LHCN-M2 (cell line): ENCODE data around the gene AGAP3. TPM values are rescaled to one million over a fixed set of nuclear protein-coding genes. Genes with fewer than 3 reads are reported as not detected.

ENCODE experiments used
- DNase-seq: peaks from one replicate; pipeline ENCODE4 v3.0.0-alpha.2; 2012; ENCODE audit warnings: low read depth
- total RNA-seq: library from RNA; depleted of rRNA; stranded (reverse); fragments of >200 nt; gene quantifications from 2 replicates; pipeline ENCODE4 v1.2.3, GENCODE V29; 2014; rRNA removed

Gene AGAP3
- total RNA-seq, 1 experiment from 2014 or later: 53.4 TPM

- DNase-seq: no peak
These were observed 93.7 kb downstream of the AGAP3 start for GRCh38 chr7:151179946-151180345.

DNA sequence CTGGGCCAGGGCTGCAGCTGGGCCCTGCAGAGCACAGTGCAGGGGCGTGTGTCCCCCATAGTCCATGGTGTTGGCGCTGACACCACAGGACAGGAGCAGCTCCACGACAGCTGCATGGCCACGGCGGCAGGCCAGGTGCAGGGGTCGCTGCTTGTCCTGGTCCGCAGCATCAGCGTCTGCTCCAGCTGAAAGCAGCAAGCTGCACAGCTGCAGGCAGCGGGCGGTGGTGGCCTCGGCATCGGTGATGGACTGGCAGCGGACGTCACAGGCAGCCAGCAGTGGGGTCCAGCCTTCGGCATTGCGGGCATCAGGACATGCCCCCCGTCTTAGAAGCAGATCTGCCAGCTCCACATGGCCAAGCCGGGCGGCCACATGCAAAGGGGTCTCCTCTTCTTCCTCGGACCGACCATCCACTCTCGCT, 94.7 kb downstream of the AGAP3 start:
- no peak for DNase-seq

- no peak for DNase-seq
These were observed 99.7 kb downstream of the AGAP3 start for GRCh38 chr7:151185762-151186639.

DNA sequence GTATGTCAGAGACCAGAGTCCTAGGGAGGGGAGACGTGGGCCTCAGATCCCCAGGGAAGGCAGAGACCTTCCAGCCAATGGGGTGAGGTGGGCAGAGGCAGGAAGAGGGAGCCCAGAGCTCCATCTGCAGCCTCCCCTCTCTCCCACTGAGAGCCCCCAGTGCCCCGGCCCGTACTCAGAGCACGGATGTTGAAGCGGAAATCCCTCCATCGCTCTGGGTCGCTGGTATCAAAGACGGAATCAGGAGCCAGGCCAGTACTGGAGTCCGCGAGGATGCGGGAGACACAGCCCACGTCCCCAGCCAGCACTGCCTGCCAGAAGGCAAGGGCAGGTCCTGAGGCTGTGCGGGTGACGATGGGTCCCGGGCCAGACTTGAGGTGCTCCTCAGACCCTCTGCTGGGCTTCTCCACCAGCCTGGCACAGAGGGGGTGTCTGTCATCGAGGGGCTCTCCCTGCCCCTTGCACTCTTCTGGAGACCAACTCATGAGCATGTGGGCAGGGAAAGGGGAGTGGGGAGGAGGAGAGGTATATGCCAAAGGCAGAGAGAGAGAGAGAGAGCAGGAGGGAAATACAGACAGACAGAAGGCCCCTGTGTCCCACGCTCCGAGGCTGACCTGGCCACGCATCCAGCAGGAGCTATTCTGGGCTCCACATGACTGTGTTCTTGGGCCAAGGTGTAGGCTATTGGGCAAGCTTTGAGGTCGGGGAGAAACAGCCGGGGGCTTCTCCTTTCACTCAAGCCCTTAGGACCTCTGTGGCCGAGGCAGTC, 100.5 kb downstream of the AGAP3 start, which contains the start of gene ASB10:
Gene ASB10 (minus strand): TSS at position 611 of the 769 bp plus-strand sequence. CDS start 120 bp downstream, at position 491.
- no peak for DNase-seq

GRCh38 chr7:151187409-151188251, 101.4 kb downstream of the AGAP3 start:
- DNase-seq: no peak

GRCh38 chr7:151188252-151188542, 101.9 kb downstream of the AGAP3 start:
- DNase-seq: no peak

DNA sequence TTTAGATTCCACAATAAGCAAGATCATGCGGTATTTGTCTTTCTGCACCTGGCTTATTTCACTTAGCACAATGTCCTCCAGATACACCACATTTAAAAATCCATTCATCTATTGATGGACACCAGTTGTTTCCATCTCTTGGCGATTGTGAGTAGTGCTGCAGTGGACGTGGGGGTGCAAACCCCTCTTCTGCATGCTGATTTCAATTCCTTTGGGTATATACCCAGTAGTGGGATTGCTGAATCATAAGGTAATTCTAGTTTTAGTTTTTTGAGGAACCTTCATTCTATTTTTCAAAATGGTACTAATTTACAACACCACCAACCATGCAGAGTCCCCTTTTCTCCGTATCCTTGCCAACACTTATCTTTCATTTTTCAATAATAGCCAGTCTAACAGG, 102.8 kb downstream of the AGAP3 start:
- DNase-seq: no peak

GRCh38 chr7:151191544-151191943, 105.3 kb downstream of the AGAP3 start:
- DNase-seq: no peak

DNA sequence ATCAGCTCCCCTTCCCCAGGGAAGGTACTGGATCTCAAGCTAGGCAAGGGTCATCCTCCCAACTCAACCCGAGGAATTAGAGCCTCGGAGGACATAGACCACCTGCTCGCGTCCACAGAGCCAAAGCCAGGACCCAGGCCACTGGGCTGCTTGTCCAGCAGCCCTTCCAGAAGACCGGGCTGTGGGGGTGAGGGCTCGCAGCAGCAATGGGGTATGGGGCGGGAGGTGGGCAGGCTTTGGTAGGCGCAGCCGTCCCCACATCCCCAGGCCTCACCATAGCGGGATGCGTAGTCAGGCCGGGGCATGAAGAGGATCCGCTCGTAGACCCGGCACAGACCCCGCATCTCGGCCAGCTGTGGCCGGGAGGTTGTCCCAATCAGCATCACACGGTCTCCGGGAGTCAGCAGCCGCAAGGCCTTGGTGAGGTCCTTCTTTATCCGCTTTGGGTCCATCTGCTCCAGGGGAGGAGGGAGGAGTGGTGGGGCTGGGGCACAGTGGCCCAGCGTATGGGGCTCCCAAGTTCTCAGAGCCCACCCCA, 105.8 kb downstream of the AGAP3 start:
- no peak for DNase-seq

DNA sequence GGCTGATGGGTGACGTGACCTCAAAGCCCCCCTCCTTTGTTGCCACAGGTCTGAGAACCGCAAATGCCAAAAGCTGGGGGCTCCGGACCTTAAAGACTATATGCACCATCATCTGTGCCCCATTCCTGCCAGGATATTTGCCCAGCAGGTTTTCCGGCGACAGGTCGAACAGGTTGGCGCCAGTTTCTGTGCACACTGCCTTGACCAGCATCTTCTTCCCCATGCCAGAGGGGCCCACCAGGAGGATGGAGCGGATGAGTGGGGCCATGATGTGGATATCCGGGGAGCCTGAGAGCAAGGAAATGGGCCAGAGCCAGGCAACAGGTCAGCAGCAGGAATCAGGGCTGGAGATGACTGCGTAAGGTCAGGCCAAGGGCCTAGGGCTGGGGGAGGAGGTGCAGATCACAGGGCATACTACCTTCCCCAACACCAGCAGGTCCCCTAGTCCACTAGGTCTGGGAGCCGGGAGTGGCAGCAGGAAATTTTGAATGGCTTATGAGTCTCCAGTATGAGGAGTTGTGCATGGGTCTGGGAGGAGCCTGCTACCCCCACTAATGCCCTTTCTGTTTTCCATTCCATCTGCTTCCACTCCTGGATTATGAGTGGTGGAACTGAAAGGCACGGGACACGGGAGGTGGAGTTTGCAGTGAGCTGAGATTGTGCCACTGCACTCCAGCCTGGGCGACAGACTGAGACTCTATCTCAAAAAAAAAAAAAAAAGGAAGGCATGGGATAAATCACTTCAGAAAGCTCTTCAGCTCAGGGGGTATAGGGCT, 107.1 kb downstream of the AGAP3 start:
- DNase-seq: no peak

Other genes with a start within 250 kb of the AGAP3 start
- not detected in 2 replicates for gene AOC1, start 234.0 kb upstream of the AGAP3 start, total RNA-seq
- 0.11 TPM in 1 of 2 replicates, not detected in the other for gene KCNH2, start 108.2 kb upstream of the AGAP3 start, total RNA-seq
- 0.13 TPM in 1 of 2 replicates, not detected in the other for gene NOS3, start 95.5 kb upstream of the AGAP3 start, total RNA-seq
- 0.06 TPM in 2 replicates for gene ATG9B, start 62.0 kb upstream of the AGAP3 start, total RNA-seq
- 61.1 and 64.0 TPM in 2 replicates for gene ABCB8, start 58.0 kb upstream of the AGAP3 start, total RNA-seq
- 0.19 and 2.2 TPM in 2 replicates for gene ASIC3, start 37.9 kb upstream of the AGAP3 start, total RNA-seq
- gene CDK5, start 28.6 kb upstream of the AGAP3 start, total RNA-seq: 47.1 and 47.4 TPM in 2 replicates
- 274 and 291 TPM in 2 replicates for gene SLC4A2, start 26.9 kb upstream of the AGAP3 start, total RNA-seq
- 141 and 146 TPM in 2 replicates for gene FASTK, start 5.7 kb upstream of the AGAP3 start, total RNA-seq
- 60.9 and 61.5 TPM in 2 replicates for gene TMUB1, start 3.0 kb upstream of the AGAP3 start, total RNA-seq
- gene GBX1, start 81.2 kb downstream of the AGAP3 start, total RNA-seq: not detected in 2 replicates
- not detected in 2 replicates for gene ASB10, start 100.8 kb downstream of the AGAP3 start, total RNA-seq
- not detected in 2 replicates for gene H2BK1, start 124.0 kb downstream of the AGAP3 start, total RNA-seq
- 111 and 115 TPM in 2 replicates for gene ABCF2, start 140.7 kb downstream of the AGAP3 start, total RNA-seq
- 123 and 133 TPM in 2 replicates for gene CHPF2, start 146.0 kb downstream of the AGAP3 start, total RNA-seq
- 150 and 161 TPM in 2 replicates for gene SMARCD3, start 162.2 kb downstream of the AGAP3 start, total RNA-seq